Smooth muscle cell (in vitro differentiated cells): ENCODE data around the gene SPAG16. TPM values are rescaled to one million over a fixed set of nuclear protein-coding genes. Genes with fewer than 3 reads are reported as not detected.

Experiments
- DNase-seq: peaks from one replicate; lab custom pipeline; 2025; ENCODE audit not compliant: unreplicated experiment; lab: John Stamatoyannopoulos, UW
- H2AFZ ChIP-seq: fragments of 200-600 bp; sonication (generic); 2 replicates; pipeline ENCODE4 v1.6.0; 2016; ENCODE audit warnings: antibody characterized with exemption, low read depth, mild to moderate bottlenecking
- H3F3A ChIP-seq: fragments of 200-600 bp; sonication (generic); 2 replicates; pipeline ENCODE4 v1.6.0; 2017; ENCODE audit warnings: antibody characterized with exemption, low read depth
- H3K27ac ChIP-seq: fragments of 200-600 bp; sonication (generic); 2 replicates; pipeline ENCODE4 v1.5.1; 2016; ENCODE audit warnings: low read depth, mild to moderate bottlenecking
- H3K27me3 ChIP-seq: fragments of 200-600 bp; sonication (generic); 2 replicates; pipeline ENCODE4 v1.6.1; 2016; ENCODE audit warnings: low read depth, mild to moderate bottlenecking
- H3K36me3 ChIP-seq: fragments of 200-600 bp; sonication (generic); 2 replicates; pipeline ENCODE4 v1.5.1; 2016; ENCODE audit warnings: low read depth
- H3K4me1 ChIP-seq: fragments of 200-600 bp; sonication (generic); 2 replicates; pipeline ENCODE4 v1.5.1; 2016; ENCODE audit warnings: low read depth
- H3K4me2 ChIP-seq: fragments of 200-600 bp; sonication (generic); 2 replicates; pipeline ENCODE4 v1.6.0; 2016; ENCODE audit warnings: mild to moderate bottlenecking
- H3K4me3 ChIP-seq: fragments of 200-600 bp; sonication (generic); 2 replicates; pipeline ENCODE4 v1.5.1; 2016; ENCODE audit warnings: mild to moderate bottlenecking
- H3K79me2 ChIP-seq: fragments of 200-600 bp; sonication (generic); 2 replicates; pipeline ENCODE4 v1.6.0; 2016; ENCODE audit warnings: low read depth, mild to moderate bottlenecking
- H3K9ac ChIP-seq: fragments of 200-600 bp; sonication (generic); 2 replicates; pipeline ENCODE4 v1.6.0; 2016; ENCODE audit warnings: low read depth
- H3K9me3 ChIP-seq: fragments of 200-600 bp; sonication (generic); replicated peaks from 2 replicates; pipeline ENCODE4 v1.5.1; 2016; ENCODE audit warnings: low read depth
- H4K20me1 ChIP-seq: fragments of 200-600 bp; sonication (generic); 2 replicates; pipeline ENCODE4 v1.6.0; 2016; ENCODE audit warnings: low read depth
- WGBS: methylation state at CpG from one replicate; pipeline ENCODE4 v1.1.7; 2016; ENCODE audit warnings: low lambda C conversion rate; 5-methylcytosine and 5-hydroxymethylcytosine counted together
- polyA plus RNA-seq: library from polyadenylated mRNA; unstranded; fragments of >200 nt; fragmentation: Nextera tagmentation; extraction: Ambion mirVana; gene quantifications from 2 replicates; pipeline ENCODE4 v1.2.1, GENCODE V29; 2016
- total RNA-seq: library from RNA; depleted of rRNA; stranded (reverse); fragments of >200 nt; gene quantifications from 2 replicates; pipeline ENCODE4 v1.2.3, GENCODE V29; 2014
- TF ChIP-seq, protein P1 (sequence below): fragments of 200-600 bp; sonication (generic); IDR thresholded peaks from 2 replicates; pipeline ENCODE4 v1.5.1; 2017; ENCODE audit warnings: borderline replicate concordance, mild to moderate bottlenecking, antibody characterized with exemption; ENCODE audit not compliant: insufficient read depth, poor library complexity, severe bottlenecking

SPAG16 gene
- total and polyA plus RNA-seq, 2 experiments from 2014 or later, result 32.1 to 40.6 TPM

GRCh38 chr2:214196260-214196659, 912.0 kb downstream of the SPAG16 start:
- no peak overlapping the region for H3K9ac ChIP-seq
- H3F3A ChIP-seq, result no peaks in the 10 kb centered on the region
- H3K79me2 ChIP-seq, result no peaks in the 10 kb centered on the region
- H2AFZ ChIP-seq, result no peak overlapping the region
- DNase-seq, result no peak
- 55% methylated on average over 2 of the region's 2 CpGs for WGBS
- H4K20me1 ChIP-seq, result no peaks in the 10 kb centered on the region
- no peaks in the 10 kb centered on the region for H3K9me3 ChIP-seq
- H3K36me3 ChIP-seq, result no peaks in the 10 kb centered on the region
- no peaks in the 10 kb centered on the region for H3K4me1 ChIP-seq
- H3K4me3 ChIP-seq, result no peak overlapping the region
- no peak overlapping the region for H3K27ac ChIP-seq
- no peaks in the 10 kb centered on the region for H3K27me3 ChIP-seq
- TF ChIP-seq, protein P1, sequence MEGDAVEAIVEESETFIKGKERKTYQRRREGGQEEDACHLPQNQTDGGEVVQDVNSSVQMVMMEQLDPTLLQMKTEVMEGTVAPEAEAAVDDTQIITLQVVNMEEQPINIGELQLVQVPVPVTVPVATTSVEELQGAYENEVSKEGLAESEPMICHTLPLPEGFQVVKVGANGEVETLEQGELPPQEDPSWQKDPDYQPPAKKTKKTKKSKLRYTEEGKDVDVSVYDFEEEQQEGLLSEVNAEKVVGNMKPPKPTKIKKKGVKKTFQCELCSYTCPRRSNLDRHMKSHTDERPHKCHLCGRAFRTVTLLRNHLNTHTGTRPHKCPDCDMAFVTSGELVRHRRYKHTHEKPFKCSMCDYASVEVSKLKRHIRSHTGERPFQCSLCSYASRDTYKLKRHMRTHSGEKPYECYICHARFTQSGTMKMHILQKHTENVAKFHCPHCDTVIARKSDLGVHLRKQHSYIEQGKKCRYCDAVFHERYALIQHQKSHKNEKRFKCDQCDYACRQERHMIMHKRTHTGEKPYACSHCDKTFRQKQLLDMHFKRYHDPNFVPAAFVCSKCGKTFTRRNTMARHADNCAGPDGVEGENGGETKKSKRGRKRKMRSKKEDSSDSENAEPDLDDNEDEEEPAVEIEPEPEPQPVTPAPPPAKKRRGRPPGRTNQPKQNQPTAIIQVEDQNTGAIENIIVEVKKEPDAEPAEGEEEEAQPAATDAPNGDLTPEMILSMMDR, result no peak
- no peak overlapping the region for H3K4me2 ChIP-seq

DNA sequence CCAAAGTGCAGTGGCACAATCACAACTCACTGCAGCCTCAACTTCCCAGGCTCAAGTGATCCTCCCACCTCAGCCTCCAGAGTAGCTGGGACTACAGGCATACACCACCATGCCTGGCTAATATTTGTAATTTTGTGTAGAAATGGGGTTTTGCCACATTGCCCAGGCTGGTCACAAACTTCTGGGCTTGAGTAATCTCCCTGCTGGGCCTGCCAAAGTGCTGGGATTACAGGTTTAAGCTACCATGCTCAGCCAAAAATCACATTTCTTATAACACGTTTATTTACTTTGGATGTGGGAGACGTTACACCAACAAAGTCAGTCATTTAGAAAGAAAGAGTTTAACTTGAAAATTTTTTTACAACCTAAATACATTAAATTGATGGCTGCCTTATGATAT, 917.6 kb downstream of the SPAG16 start:
- H3K4me2 ChIP-seq, result no peak overlapping the region
- H3K27ac ChIP-seq, result no peak overlapping the region
- TF ChIP-seq, protein P1, result no peak
- no peak overlapping the region for H3K9ac ChIP-seq
- no peaks in the 10 kb centered on the region for H3K4me1 ChIP-seq
- no peak overlapping the region for H3K4me3 ChIP-seq
- H3F3A ChIP-seq, result no peaks in the 10 kb centered on the region
- no peak for DNase-seq
- no peaks in the 10 kb centered on the region for H4K20me1 ChIP-seq
- H3K79me2 ChIP-seq, result no peaks in the 10 kb centered on the region
- H3K27me3 ChIP-seq, result no peaks in the 10 kb centered on the region
- H2AFZ ChIP-seq, result no peak overlapping the region
- H3K36me3 ChIP-seq, result no peaks in the 10 kb centered on the region
- WGBS, result 78% methylated on average over 2 of the region's 2 CpGs
- H3K9me3 ChIP-seq, result no peaks in the 10 kb centered on the region

DNA sequence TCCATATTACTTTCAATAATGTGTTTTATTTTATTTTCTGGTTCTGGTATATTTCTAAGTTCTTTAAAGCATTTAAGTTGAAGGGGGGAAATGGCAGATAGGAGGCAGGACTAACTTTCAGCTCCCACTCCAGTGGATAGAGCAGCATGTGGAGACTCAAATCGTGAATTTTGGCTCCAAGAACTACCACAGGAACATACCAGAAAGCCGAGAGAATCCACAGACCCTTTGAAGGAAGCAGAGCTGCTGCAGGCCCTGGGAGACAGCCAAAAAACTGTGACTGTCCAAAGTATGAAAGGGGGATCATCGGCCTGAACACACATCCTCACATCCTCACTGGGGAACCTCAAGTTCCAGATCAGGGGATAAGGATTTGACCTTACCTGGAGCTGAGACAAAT, 919.0 kb downstream of the SPAG16 start:
- Histone ChIP-seq H3K9me3 (no peaks in the 10 kb centered on the region), H3K36me3 (no peaks in the 10 kb centered on the region), H2AFZ (no peak overlapping the region), H3F3A (no peaks in the 10 kb centered on the region), H3K4me3 (no peak overlapping the region), H3K79me2 (no peaks in the 10 kb centered on the region), H3K9ac (no peak overlapping the region), H3K27me3 (no peaks in the 10 kb centered on the region), H3K4me1 (no peaks in the 10 kb centered on the region), H4K20me1 (no peaks in the 10 kb centered on the region), H3K27ac (no peak overlapping the region), H3K4me2 (no peak overlapping the region)
- TF ChIP-seq, protein P1, result no peak
- no peak for DNase-seq
- WGBS, result 79% methylated on average over 3 of the region's 3 CpGs

- no peak overlapping the region for H3K9ac ChIP-seq
- H3K9me3 ChIP-seq, result no peaks in the 10 kb centered on the region
- H2AFZ ChIP-seq, result no peak overlapping the region
- H3K36me3 ChIP-seq, result no peaks in the 10 kb centered on the region
- no peaks in the 10 kb centered on the region for H4K20me1 ChIP-seq
- H3K27ac ChIP-seq, result no peak overlapping the region
- 93% methylated on average over 5 of the region's 5 CpGs for WGBS
- DNase-seq, result no peak
- no peak overlapping the region for H3K4me2 ChIP-seq
- no peak overlapping the region for H3K4me3 ChIP-seq
- no peaks in the 10 kb centered on the region for H3K79me2 ChIP-seq
- TF ChIP-seq, protein P1, result no peak
- no peaks in the 10 kb centered on the region for H3F3A ChIP-seq
- H3K27me3 ChIP-seq, result no peaks in the 10 kb centered on the region
- H3K4me1 ChIP-seq, result no peaks in the 10 kb centered on the region
Measured at GRCh38 chr2:214203744-214204289, 919.6 kb downstream of the SPAG16 start.
